ENCODE data around the gene KCNMA1.

Gene KCNMA1

GRCh38 chr10:77016278-77016815, 621.3 kb downstream of the KCNMA1 start:
- no peak for DNase-seq (ENCODE audit: low spot score)

DNA sequence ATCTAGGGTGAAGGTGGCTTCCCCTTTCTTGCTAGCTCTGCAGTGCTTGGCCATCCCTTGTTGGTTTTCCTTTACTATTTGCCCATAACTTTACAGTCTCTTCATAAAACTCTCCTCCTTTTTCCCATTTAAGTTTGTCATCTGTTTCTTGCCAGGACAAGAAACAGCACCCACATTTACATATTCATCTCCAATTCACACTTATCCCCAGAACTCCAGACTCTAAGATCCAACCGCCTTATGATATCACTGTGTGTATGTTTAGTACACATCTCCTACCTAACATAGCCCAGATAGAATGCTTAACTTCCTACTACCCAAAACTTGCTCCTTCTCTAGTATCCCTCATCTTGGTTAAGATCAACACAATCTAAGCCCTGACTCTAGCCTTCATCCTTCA, 622.2 kb downstream of the KCNMA1 start:
- no peak for DNase-seq (ENCODE audit: low spot score)

GRCh38 chr10:77012812-77013500, 624.7 kb downstream of the KCNMA1 start:
- no peak for DNase-seq (ENCODE audit: low spot score)

- DNase-seq (ENCODE audit: low spot score) = no peak
These were observed 625.5 kb downstream of the KCNMA1 start for GRCh38 chr10:77011874-77012811.

- DNase-seq (ENCODE audit: low spot score) = no peak
These were observed 627.2 kb downstream of the KCNMA1 start for GRCh38 chr10:77010430-77010829.

DNA sequence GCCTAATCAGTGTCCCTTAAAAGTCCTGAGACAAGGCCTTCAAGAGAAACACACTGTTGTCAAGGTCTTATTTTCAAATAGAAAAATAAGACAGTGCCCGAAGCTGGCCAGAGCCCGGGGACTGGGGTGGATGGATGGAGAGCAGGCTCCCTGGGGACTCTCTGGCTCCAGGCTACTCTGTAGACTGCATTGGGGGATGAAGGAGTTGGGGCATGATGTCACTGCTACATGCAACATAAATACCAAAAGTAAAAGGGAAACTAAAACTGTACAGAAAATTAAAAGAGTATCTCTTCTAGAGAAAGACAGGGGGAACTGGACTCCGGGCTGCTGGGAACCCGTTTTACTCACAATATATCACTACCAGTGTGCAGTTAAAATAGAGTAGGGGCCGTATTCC, 629.8 kb downstream of the KCNMA1 start:
- no peak for DNase-seq (ENCODE audit: low spot score)

DNA sequence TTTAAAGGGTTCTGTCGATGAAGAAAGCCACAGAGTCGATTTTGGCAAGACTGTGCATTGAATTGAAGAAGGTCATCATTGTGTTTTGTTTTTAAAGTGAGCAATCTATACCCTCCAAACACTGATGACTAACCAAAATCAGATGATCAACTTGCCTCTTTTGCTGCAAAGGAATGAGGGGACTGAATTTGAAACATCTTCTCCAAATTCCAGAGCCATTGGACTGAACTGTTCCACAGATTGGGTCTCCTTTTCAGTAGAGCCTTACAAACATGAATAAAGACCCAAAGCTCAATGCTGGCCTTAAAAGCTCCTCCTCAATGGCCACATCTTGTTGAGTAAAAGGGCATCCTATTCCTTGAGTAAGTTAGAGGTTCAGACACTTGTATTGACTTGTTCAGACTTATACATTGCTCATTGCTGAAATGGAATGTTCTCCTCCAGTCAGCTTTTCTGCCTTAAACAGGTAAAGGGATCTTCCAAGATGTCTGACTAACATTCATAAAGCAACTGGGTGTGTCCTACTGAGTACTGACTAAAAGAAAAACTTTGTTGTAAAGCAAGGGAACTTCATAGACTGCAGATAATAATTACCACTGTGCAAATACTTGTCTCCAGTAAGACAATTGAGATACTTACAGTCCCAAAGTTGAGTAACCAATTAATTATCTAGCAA, 630.6 kb downstream of the KCNMA1 start:
- DNase-seq (ENCODE audit: low spot score) = no peak

DNA sequence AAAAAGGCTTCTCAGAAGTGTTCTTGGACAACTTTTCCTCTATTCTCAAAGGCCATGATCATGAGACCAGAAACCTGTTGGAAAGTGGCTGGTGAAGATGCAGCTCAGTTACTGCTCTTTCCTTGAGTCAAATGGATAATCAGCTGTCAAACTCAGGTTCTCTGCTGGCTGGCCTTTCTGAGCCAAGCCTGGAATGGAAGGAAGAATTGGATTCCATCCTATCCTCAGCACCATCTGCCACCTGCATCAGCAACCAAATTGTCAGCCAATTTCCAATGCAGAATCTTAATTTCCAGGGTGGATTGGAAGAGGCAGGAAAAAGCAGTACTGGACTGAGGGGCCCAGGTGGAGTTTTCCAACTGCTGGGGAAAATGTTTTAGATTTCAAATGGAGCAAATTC, 631.7 kb downstream of the KCNMA1 start:
- DNase-seq (ENCODE audit: low spot score) = no peak

DNA sequence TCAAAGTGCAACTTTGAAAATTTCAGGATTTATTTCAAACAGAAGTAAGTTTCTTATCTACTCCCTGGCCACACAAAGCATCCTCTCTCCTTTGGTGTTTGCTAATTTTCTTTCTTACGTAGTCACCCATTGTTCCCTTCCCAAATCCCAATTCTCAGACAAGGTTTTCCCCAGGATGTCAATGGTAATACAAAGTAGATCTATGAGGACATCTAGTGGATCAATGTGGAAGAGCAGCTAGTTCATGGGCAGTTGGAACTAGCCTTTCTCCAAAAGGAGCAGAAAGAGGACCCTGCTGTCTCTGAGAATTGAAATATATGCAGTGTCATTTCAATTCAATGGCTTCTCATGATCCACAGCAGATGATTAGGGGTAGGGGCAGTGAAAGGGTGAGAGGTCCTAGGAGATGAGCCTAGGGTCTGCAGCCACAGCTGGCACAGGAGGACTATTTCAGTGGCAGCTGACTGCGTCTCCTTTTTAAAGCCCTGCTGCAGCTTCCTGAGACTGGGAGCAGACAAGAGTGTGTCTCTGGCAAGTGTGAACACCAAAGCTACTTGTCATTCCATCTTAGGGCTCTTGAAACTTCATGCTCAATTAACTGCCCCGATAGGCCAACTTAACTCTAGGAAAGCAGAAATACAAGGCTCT, 632.6 kb downstream of the KCNMA1 start:
- peak; percentile 52 for DNase-seq (ENCODE audit: low spot score)

GRCh38 chr10:77002872-77003271, 634.7 kb downstream of the KCNMA1 start:
- no peak for DNase-seq (ENCODE audit: low spot score)

GRCh38 chr10:77001206-77001605, 636.4 kb downstream of the KCNMA1 start:
- no peak for DNase-seq (ENCODE audit: low spot score)

GRCh38 chr10:76998451-76998850, 639.2 kb downstream of the KCNMA1 start:
- DNase-seq (ENCODE audit: low spot score) = no peak

- DNase-seq (ENCODE audit: low spot score) = no peak
These were observed 640.0 kb downstream of the KCNMA1 start for GRCh38 chr10:76997631-76998030.

DNA sequence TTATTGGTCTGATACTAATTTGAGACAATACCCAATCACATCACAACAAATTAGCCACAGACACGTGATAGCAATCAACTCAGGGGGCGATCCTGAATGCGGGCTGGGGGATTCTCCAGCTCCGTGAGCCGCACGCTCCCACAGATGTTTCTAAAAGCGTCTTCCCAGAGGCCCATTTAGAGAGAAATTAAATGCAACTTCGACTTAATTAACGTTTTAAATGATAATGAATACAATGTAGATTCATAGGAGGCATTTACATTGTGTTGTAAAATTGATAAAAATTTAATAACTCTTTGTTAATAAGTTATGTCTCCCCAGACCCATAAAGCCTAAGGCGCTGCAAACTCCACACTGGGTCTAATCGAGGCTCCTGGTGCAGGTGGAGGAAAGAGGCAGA, 642.6 kb downstream of the KCNMA1 start:
- no peak for DNase-seq (ENCODE audit: low spot score)

DNA sequence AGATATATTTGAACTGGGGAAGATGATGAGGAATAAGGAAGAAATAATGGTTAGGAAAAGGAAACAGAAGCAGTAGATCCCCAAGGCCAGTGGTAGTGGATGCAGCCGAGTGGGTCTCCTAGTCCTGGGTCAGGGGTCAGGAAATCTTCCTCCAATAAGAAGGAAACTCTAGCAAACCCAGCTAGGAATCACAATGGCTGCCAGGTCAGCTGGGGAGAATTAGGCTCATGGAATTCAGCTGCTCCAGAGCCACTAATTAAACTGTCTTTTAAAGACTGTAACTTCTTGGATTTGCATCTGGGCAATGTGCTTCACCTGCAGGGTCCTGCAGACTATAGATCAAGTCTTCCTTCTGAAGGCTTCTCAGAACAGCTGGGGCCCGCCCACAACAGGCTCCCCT, 644.4 kb downstream of the KCNMA1 start:
- no peak for DNase-seq (ENCODE audit: low spot score)

- DNase-seq (ENCODE audit: low spot score) = no peak
These were observed 645.1 kb downstream of the KCNMA1 start for GRCh38 chr10:76992467-76992866.

DNA sequence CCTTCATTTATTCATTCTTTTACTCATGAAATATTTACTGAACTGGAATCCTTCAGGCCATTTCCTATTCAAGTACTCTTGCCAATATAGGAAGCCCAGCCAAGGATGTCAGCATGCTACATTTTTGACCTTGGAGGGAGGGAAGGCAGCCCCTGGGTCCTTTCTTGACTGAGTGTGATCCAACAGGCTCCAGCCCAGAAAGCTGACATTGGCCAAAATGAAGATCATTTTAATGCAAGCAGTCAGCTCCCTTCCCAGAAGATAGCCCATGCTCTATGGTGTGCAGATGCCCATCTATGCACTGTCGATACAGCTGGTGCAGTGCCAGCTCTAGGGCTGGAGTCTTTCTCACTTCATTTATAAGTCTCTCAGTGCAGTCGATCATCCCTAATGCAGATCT, 646.0 kb downstream of the KCNMA1 start:
- DNase-seq (ENCODE audit: low spot score) = no peak

- DNase-seq (ENCODE audit: low spot score) = no peak
These were observed 647.0 kb downstream of the KCNMA1 start for GRCh38 chr10:76990561-76990960.

DNA sequence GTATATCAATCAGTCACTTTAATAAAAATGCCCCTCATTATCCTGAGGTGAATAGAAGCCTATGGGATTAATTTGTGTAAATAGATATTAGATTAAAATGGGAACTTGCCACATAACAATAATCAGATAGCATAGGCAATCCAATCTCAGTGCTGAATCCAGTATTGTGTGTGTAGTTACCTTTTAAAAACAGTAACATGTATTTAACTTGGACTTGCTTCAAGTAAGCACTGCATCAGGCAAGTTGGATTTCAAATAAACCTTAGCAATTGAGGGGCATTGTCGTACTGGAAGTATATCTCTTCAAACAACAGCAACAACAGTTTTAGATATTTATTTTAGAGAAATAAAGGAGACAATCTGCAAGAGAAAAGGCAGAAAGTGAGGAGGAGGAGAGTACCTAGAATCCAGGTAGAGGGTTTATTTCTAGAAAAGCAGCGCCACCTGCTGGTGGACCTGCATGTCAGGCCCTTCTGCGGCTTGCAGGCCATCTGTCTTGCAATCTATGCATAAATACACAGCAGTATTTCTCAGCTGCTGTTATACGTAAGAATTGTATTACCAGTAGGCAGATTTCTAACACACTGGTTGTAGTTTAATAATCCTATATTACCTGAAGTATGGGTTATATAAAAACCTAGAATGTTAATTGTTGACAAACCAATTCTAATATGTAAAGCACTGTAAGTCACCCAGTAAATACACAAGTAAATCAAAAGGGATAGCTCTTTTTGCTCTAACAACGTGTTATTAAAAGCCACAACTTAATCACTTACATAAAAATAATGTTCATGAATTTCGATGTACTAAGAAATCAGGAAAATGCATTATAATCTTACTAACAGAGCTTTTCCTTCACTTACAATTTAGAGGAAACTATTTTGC, 652.8 kb downstream of the KCNMA1 start:
- DNase-seq (ENCODE audit: low spot score) = peak; percentile 72

- no peak for DNase-seq (ENCODE audit: low spot score)
These were observed 654.0 kb downstream of the KCNMA1 start for GRCh38 chr10:76983624-76984023.

GRCh38 chr10:76982671-76983070, 654.9 kb downstream of the KCNMA1 start:
- no peak for DNase-seq (ENCODE audit: low spot score)

Data from pons (tissue), 1 donor.